Bronchial smooth muscle cell (primary cell): ENCODE measurements around the gene NKAIN4. TPM values are rescaled to one million over a fixed set of nuclear protein-coding genes. Genes with fewer than 3 reads are reported as not detected.

ENCODE experiments used
- total RNA-seq: library from RNA; depleted of rRNA; stranded (reverse); fragments of >200 nt; gene quantifications from 2 replicates; pipeline ENCODE4 v1.2.1, GENCODE V29; 2014

The NKAIN4 gene
- not detected in 2 replicates for total RNA-seq

DNA sequence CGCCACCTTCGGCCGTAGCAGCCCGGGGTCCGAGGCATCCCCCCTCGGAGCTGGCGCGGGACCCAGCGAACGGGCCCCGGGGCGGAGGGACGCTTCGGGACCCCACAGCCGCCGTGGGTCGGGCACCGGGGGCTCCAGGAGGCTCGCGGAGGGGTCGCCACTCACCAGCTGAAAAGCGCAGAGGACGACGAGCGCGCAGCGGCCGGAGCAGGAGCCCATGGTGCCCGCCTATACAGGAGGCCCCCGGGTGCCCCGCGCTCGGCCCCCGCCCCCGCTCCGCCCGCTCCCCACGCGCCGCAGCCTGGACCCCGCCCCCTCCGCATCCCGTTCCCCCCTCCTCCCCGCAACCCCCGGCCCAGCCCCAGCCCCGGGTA lies at the start of gene NKAIN4:
NKAIN4 (minus strand) TSS at position 232 of the 374 bp plus-strand sequence; CDS start at position 219, 13 bp downstream.

DNA sequence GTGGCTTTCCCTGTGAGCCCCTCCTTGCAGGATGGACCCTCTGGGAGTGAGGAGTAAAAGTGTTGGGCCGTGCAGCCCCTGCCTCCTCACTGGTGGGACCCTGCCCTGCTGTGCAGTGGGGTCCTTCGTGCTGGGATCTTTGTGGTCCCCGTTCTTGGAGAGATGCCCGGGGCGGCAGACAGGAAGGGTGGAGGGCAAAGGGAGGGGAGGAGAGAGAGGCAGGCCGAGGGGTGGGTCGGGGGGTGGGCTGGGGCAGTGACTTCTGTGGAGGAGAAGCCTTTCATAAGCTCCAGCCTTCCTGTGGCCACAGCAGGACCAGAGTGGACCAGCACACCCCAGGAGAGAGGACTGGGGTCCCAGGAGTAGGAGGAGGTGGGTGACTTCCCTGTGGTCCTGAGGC lies 38.6 kb upstream of the NKAIN4 start, which contains the start of gene COL20A1:
COL20A1 (plus strand) TSS at position 283 of the 400 bp plus-strand sequence. CDS start 1,922 bp downstream, outside the sequence.

DNA sequence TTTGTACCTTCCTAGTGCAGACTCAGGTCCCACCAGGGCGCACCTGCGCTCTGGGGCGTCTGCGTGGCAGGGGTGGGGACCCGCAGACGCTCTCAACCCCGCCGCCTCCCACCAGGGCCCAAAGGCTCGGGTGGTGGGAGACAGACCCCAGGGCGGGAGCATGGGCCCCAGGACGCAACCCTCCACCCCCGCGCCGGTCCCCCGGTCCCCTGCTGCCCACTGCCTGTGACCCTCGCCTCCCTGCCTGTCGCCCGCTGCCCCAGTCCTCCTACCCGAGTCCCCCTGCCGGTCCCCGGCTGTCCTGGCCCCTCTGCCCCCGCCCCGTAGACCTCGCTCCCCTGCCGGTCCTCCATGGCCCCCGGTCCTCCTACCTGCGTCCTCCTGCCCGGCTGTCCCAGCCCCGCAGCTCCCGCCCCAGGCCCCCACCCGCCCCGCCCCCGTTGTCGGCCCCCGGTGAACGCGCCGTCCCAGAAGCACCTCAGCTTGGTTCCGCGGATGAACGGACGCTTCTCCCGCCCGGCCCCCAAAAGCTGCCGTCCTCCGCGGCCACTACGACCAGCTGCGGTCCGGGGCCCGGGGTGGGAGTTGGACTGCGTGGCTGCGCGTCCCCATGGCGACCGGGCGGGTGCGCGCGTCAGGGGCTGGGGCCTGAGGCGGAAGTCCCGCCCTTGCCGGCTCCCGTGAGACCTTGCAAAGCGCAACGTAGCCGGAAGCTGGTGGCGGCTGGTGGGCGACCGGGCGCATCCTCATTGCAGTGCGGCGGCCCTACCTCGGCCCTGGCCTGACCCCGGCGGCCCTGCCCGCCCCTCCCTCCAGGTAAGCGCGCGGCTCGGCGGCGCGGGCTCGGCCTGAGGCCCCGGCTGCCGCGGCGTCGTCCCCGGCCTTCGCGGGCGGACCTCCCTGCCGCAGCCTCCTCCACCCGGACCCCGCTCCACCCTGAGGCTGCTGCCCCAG lies 18.1 kb upstream of the NKAIN4 start, which contains the start of gene ARFGAP1:
ARFGAP1 (plus strand) TSS at position 709 of the 954 bp plus-strand sequence. CDS start 2,768 bp downstream, outside the sequence.

DNA sequence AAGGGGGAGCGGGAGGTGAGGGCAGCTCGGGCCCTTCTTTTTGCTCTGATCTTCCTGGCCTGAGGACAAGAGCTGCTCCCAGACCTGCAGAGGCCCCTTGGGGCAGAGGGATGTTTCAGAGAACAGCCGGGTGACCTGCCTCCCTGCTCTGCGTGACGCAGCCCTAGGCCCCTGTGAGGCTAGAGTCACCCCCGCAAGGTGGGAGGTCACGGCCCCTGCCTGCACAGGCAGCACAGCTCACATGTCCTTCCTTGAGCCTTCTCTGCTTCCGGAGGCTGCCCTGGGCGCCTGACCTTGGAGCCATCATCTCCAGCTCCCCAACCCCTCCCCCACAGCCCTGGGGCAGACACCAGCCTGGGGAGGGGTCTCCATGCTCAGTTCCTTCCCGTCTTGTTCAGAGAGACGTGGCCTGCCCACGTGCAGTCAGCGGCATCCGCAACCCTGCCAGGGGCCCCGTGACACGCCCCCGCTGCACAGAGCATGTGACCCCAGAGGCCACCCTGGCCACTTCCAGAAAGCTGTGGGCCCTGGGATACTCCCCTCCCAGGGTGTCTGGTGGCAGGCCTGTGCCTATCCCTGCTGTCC lies 18.8 kb downstream of the NKAIN4 start, which contains the start of gene BIRC7:
BIRC7 (plus strand) TSS at position 507 of the 585 bp plus-strand sequence. CDS start 192 bp downstream, outside the sequence.

DNA sequence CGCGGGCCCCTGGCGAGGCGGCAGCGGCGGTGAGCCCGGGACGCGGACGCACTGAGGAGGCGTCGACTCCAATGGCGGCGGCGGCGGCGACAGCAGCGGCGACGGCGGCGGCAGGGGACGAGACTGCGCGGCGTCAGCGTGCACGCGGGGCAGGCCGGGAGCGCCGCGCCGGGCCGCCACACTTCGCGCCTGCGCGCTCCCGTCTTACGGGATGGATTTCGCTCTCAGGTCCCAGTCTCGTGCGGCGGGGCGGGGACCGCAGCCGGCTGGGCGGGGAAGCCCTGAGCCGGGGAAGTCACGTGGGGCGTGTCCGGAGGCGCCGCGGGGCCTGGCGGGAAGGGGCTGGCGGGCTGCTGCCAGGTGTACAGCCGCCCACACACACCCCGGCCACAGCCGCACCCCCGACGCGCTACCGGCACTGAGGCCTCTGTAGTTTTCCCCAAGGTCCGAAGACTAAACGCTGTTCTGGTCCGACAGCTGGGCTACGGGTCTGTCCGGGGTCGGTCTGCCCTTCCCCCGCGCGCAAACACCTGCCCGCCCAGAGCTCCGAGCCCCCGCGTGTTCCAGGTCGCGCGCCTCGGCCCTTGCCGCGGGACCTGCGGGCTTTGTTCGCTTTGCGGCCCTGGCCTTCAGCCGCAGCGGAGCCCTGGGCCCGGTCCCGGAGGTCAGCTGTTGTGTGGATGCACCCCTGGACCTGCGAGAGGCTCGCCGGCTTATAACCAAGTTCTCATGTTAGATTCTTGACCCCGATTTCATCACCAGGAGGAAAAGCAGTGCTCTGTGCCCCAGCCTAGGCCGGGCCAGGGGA lies 38.0 kb downstream of the NKAIN4 start, which contains the start of gene YTHDF1:
YTHDF1 (minus strand) TSS at position 91 of the 808 bp plus-strand sequence. CDS start 239 bp downstream, outside the sequence.

Other genes with a start within 250 kb of the NKAIN4 start
- not detected in 2 replicates for gene BHLHE23, start 247.5 kb downstream of the NKAIN4 start, total RNA-seq
- gene YTHDF1, start 38.3 kb downstream of the NKAIN4 start, total RNA-seq = 11.2 and 13.1 TPM in 2 replicates
- gene BIRC7, start 18.6 kb downstream of the NKAIN4 start, total RNA-seq = 0.32 TPM in 1 of 2 replicates, not detected in the other
- gene ARFGAP1, start 18.4 kb upstream of the NKAIN4 start, total RNA-seq = 61.4 and 64.8 TPM in 2 replicates
- under 0.01 TPM in 1 of 2 replicates, not detected in the other for gene COL20A1, start 38.7 kb upstream of the NKAIN4 start, total RNA-seq
- gene CHRNA4, start 106.9 kb upstream of the NKAIN4 start, total RNA-seq = not detected in 2 replicates
- not detected in 2 replicates for gene KCNQ2, start 218.2 kb upstream of the NKAIN4 start, total RNA-seq
- gene EEF1A2, start 244.6 kb upstream of the NKAIN4 start, total RNA-seq = 0.43 and 0.79 TPM in 2 replicates